K562 (cell line): ENCODE data around the gene MARCHF5. TPM values are rescaled to one million over a fixed set of nuclear protein-coding genes. Genes with fewer than 3 reads are reported as not detected.

Experiments used
- ATF7 ChIP-seq: fragments of 450-650 bp; IDR thresholded peaks from 2 replicates; pipeline ENCODE4 v1.7.1; 2014; ENCODE audit warnings: mild to moderate bottlenecking, moderate library complexity
- HDAC1 ChIP-seq, 2 experiments: fragments of 450-650 bp; IDR thresholded peaks; 2 replicates each; pipeline ENCODE4 v1.6.1; 2016 to 2017; ENCODE audit warnings: inconsistent platforms in 1 of 2, mild to moderate bottlenecking in 1 of 2, moderate library complexity in 1 of 2
- MAZ ChIP-seq, 2 experiments: fragments of 450-650 bp in 1 of 2; sonication (generic) in 1 of 2; formaldehyde crosslinking; IDR thresholded peaks in 1 of 2; conservative IDR thresholded peaks in 1 of 2; 2 replicates each; pipeline versions ENCODE4 v1.4.0 to v1.5.0; 2020; ENCODE audit warnings: mild to moderate bottlenecking in 1 of 2, missing genetic modification reagents in 1 of 2
- MEIS2 ChIP-seq: fragments of 450-650 bp; IDR thresholded peaks from 2 replicates; pipeline ENCODE4 v1.6.1; 2014; ENCODE audit warnings: mild to moderate bottlenecking; ENCODE audit not compliant: partially characterized antibody
- MYNN ChIP-seq, 2 experiments: sonication (generic); formaldehyde crosslinking in 1 of 2; IDR thresholded peaks; 2 replicates each; pipeline versions ENCODE4 v1.5.0 to v1.6.1; 2016 to 2020; ENCODE audit warnings: antibody characterized with exemption in 1 of 2, missing genetic modification reagents in 1 of 2
- REST ChIP-seq, 2 experiments: fragments of 450-650 bp; formaldehyde crosslinking in 1 of 2; IDR thresholded peaks; 2 replicates each; pipeline versions ENCODE4 v1.4.0 to v1.6.1; 2014 to 2020; ENCODE audit warnings: mild to moderate bottlenecking in 2 of 2, borderline replicate concordance in 1 of 2, low read depth in 1 of 2
- SIN3A ChIP-seq, 2 experiments: fragments of 150-350 bp in 1 of 2; IDR thresholded peaks; 2 replicates each; pipeline ENCODE4 v1.6.1; 2011 to 2016; ENCODE audit warnings: borderline replicate concordance in 2 of 2, low read depth in 2 of 2, low read length in 2 of 2, mild to moderate bottlenecking in 2 of 2, moderate library complexity in 2 of 2; ENCODE audit not compliant: control insufficient read depth in 1 of 2
- TEAD1 ChIP-seq, 2 experiments: fragments of 450-650 bp in 1 of 2; sonication (generic) in 1 of 2; formaldehyde crosslinking; IDR thresholded peaks; 2 replicates each; pipeline versions ENCODE4 v1.4.0 to v1.8.0; 2020 to 2022; ENCODE audit warnings: mild to moderate bottlenecking in 2 of 2, missing genetic modification reagents in 1 of 2
- ZNF197 ChIP-seq: fragments of 200-800 bp; sonication (Bioruptor generic); IDR thresholded peaks from 2 replicates; pipeline ENCODE4 v1.6.1; 2016; ENCODE audit warnings: low read depth, missing genetic modification characterization, missing compliant biosample characterization
- ZNF263 ChIP-seq: sonication (generic); formaldehyde crosslinking; IDR thresholded peaks from 2 replicates; pipeline ENCODE4 v1.8.0; 2022; ENCODE audit warnings: mild to moderate bottlenecking, missing genetic modification reagents, borderline replicate concordance
- ZNF431 ChIP-seq: sonication (generic); formaldehyde crosslinking; IDR thresholded peaks from 2 replicates; pipeline ENCODE4 v1.8.0; 2022; ENCODE audit warnings: mild to moderate bottlenecking, missing genetic modification reagents
- ZNF766 ChIP-seq: fragments of 200-800 bp; sonication (Bioruptor generic); conservative IDR thresholded peaks from 2 replicates; pipeline ENCODE4 v1.6.1; 2016; ENCODE audit warnings: missing genetic modification characterization, missing compliant biosample characterization
- polyA plus RNA-seq, 8 experiments: library from polyadenylated mRNA; depleted of rRNA in 4 of 8; stranded (reverse) in 5 of 8; unstranded in 3 of 8; fragments of >200 nt; fragmentation: Nextera tagmentation in 2 of 8; fragmentation: Illumina TruSeq in 1 of 8; extraction: Ambion mirVana in 2 of 8; extraction: Trizol in 1 of 8; gene quantifications; 2 replicates each; pipeline versions ENCODE4 v1.2.1 to v1.2.3, GENCODE V29; 2011 to 2014; ENCODE audit warnings: inconsistent platforms in 1 of 8, missing spikeins in 1 of 8
- total RNA-seq, 7 experiments: library from RNA; depleted of rRNA in 6 of 7; stranded (reverse); fragments of >200 nt in 6 of 7; fragmentation: Illumina TruSeq in 2 of 7; extraction: Trizol in 2 of 7; gene quantifications; 2 replicates each; pipeline versions ENCODE4 v1.2.1 to v1.2.3, GENCODE V29; 2011 to 2021; ENCODE audit warnings: low replicate concordance in 1 of 7
- TF ChIP-seq, protein P1 (sequence below): IDR thresholded peaks from 3 replicates; pipeline ENCODE4 v1.6.1; 2011; ENCODE audit warnings: borderline replicate concordance, mild to moderate bottlenecking, moderate library complexity; ENCODE audit not compliant: insufficient read length; ENCODE audit errors: extremely low read depth

MARCHF5 gene
- total and polyA plus RNA-seq, 9 of the 15 experiments (the other 6 are each of a cell fraction or from before 2014, with no cell fraction given) = 3.4 to 27.2 (median 11.5) TPM

- TF ChIP-seq REST (IDR thresholded peaks at IDR 0.05; ENCODE audit: borderline replicate concordance) = peak; percentile 100
- TF ChIP-seq REST (CRISPR knock-in tag; IDR thresholded peaks at IDR 0.05; ENCODE audit: low read depth) = peak; percentile 96
- peak in 1 of 2 experiments; percentile 75; a peak in 2 of 4 replicates for TF ChIP-seq MAZ (CRISPR knock-in tag; conservative IDR thresholded peaks at IDR 0.05 in 1 of 2, IDR thresholded peaks at IDR 0.05 in 1 of 2)
- peak; percentile 80 for TF ChIP-seq ZNF766 (CRISPR knock-in tag)
- TF ChIP-seq ZNF431 (CRISPR knock-in tag) = 0 out of 2 replicates have a peak, but pooled peaks have one; percentile 17
- TF ChIP-seq ZNF197 (CRISPR knock-in tag) = peak; percentile 79; the same call in 1 of the 2 replicates
- peak; percentile 60; the same call in 1 of the 2 replicates for TF ChIP-seq ZNF263
- TF ChIP-seq SIN3A (IDR thresholded peaks at IDR 0.05; ENCODE audit: borderline replicate concordance in 2 of 2, control insufficient read depth in 1 of 2, low read depth in 2 of 2, low read length in 2 of 2) = peak; percentile 27 to 64; a peak in 1 of 4 replicates
- TF ChIP-seq HDAC1 (IDR thresholded peaks at IDR 0.05) = peak in 1 of 2 experiments; percentile 51; a peak in 1 of 4 replicates
- no peak; a peak in 1 of 4 replicates for TF ChIP-seq TEAD1 (CRISPR knock-in tag; IDR thresholded peaks at IDR 0.05)
- TF ChIP-seq, protein P1, sequence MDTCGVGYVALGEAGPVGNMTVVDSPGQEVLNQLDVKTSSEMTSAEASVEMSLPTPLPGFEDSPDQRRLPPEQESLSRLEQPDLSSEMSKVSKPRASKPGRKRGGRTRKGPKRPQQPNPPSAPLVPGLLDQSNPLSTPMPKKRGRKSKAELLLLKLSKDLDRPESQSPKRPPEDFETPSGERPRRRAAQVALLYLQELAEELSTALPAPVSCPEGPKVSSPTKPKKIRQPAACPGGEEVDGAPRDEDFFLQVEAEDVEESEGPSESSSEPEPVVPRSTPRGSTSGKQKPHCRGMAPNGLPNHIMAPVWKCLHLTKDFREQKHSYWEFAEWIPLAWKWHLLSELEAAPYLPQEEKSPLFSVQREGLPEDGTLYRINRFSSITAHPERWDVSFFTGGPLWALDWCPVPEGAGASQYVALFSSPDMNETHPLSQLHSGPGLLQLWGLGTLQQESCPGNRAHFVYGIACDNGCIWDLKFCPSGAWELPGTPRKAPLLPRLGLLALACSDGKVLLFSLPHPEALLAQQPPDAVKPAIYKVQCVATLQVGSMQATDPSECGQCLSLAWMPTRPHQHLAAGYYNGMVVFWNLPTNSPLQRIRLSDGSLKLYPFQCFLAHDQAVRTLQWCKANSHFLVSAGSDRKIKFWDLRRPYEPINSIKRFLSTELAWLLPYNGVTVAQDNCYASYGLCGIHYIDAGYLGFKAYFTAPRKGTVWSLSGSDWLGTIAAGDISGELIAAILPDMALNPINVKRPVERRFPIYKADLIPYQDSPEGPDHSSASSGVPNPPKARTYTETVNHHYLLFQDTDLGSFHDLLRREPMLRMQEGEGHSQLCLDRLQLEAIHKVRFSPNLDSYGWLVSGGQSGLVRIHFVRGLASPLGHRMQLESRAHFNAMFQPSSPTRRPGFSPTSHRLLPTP = no peak
- peak; percentile 58; the same call in 1 of the 2 replicates for TF ChIP-seq ATF7
- peak; percentile 94 for TF ChIP-seq MEIS2
- no peak for TF ChIP-seq MYNN (IDR thresholded peaks at IDR 0.05)
- no peak for TF ChIP-seq MYNN (CRISPR knock-in tag; IDR thresholded peaks at IDR 0.05)
These were observed 96.4 kb downstream of the MARCHF5 start (continued) for GRCh38 chr10:92387289-92387940.
